Forelimb muscle (tissue), 1 donor: ENCODE results near the gene RRM2. TPM values are rescaled to one million over a fixed set of nuclear protein-coding genes. Genes with fewer than 3 reads are reported as not detected.
"Not testable (repeated sequence)": the region's sequence is repeated elsewhere in the genome, so short reads cannot be mapped to it uniquely, and the experiment has no call there.

Experiments used
- DNase-seq: peaks from one replicate; pipeline ENCODE4 v3.0.0-alpha.2; 2013; ENCODE audit warnings: low read depth
- polyA plus RNA-seq: library from polyadenylated mRNA; unstranded; fragments of 120-200 nt; gene quantifications from one replicate; pipeline ENCODE4 v1.2.1, GENCODE V29; 2013; ENCODE audit not compliant: insufficient read length

RRM2 gene
- polyA plus RNA-seq, 1 donor: 26.8 TPM

DNA sequence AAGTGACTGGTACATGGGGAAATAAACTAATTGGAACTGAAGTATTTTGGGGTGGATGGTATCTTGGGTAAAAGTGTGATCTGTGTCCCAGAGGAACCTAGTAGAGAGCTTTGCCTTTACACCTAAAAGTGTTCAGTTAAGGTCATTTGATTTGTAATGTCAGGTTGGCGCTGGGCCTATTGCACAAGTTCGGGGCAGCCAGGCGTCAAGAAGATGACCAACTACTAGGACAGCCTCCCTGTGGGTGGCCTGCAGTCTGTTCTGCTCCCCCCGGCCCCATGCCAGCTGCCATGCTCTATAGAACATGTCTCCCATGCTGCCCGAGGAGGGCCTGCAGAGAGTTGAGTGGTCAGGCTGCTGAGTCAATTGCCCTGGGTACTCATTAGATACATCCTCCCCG is 10.1 kb downstream of the RRM2 start:
- DNase-seq: no peak

GRCh38 chr2:10132996-10133647 is 10.6 kb downstream of the RRM2 start:
- DNase-seq: no peak

GRCh38 chr2:10135296-10136089 is 13.0 kb downstream of the RRM2 start:
- DNase-seq: no peak

GRCh38 chr2:10136101-10136934 is 13.8 kb downstream of the RRM2 start:
- no peak for DNase-seq

DNA sequence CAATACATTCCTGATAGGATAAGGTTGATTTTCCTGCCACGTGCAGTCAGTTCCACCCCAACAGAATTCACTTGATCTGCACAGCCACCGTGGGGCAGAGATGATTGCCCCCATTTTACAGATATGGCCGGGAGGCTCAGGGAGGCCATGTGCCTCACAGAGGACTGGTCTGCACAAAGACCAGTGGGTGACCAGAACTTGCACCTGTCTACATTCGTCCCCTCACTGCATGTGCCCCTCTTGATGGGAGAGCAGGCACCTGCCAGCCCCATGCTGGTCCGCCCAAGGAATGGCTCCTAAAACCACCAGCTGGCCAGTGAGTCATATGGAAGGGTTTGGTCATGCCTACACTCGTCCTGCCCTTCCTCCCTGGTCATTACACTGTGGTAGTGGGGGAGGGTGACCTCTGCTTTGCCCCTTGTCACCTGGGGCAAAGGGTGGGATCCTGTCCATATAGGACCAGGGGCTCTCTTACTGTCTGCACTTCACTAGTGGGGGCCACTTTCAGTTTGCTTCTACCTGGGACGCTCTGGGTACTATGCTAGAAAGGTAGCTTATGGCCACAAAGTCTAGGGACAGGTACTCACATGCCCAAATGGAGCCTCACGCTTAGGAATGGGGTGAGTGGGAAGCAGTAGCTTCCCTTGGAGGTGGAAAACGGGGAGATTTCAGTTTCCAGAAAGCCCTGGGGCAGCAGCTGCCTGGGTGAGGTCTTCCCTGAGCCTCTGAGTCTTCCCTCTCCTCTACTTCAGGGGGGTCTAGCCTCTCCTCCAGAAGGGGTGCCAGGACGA is 14.7 kb downstream of the RRM2 start:
- no peak for DNase-seq

DNA sequence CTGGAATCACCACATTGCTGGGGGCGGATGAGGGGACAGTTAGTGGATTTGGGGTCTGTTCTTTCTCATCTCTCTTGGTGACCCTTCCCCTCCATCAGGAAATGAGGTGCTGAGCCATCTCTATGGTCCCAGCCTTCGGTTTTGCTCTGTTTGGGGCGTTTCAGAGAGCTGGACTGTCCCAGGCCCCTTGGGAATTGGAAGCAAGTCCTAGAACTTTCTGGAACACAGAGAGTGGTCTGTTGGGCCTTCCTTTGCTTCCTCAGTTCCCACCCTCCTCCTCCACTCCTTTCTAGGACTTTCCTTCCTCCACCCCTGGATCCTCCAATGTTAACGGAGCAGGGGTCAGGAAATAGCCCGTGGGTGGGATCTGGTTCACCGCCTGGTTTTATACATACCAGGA is 17.0 kb downstream of the RRM2 start:
- no peak for DNase-seq

GRCh38 chr2:10140841-10141610 is 18.5 kb downstream of the RRM2 start:
- no peak for DNase-seq

DNA sequence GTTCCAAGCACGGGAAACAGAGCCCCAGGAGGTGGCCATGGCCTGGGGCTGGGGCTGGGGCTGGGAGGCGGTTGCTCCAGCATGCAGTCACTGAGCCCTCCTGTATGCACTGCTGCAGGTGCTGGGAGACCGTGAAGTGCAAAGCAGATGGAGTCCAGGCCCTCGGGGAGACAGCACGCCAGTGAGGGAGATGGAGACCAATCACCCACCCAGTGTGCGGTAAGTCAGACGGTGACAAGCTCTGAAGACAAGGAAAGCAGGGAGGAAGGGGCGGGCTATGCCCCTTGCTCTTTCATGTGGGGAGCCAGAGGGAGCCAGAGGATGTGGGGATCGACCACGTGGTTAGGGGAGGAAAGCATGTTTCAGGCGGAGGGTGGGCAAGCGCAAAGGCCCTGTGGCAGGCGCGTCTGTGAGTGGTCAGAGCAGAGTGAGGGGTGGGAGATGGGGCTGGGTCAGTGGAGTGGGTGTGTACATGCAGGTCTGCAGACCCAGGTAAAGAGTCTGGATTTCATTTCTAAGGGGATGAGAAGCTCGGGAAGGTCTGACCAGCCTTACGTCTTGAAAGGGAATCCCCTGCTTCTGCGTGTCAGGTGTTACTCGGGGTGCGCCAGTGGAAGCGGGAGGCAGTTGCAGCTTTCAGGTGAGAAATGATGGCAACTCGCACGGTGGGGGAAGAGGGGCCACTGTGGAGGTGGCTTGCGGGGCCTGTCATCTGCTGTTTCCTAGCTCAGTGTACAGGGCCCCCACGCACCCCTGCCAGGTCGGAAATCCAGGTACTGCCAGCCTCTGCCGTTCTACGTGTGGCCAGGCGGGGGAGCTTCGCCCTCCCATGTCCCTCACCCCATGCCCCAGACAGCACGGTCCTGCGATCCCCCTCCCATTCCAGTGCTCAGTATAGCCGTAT is 19.4 kb downstream of the RRM2 start:
- no peak for DNase-seq

DNA sequence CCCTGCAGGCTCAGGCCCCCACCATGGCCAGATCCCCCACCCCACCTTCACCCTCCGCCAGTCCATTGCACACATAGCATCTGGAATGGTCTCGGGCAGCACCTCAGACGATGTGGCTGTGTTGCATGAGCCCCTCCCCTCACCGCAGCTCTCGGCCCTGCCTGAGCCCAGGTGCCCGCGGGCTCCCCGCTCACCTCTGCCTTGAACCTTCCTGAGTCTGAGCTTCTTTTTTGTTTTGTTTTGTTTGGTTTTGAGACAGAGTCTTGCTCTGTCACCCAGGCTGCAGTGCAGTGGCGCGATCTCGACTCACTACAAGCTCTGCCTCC is 20.1 kb downstream of the RRM2 start:
- no peak for DNase-seq

DNA sequence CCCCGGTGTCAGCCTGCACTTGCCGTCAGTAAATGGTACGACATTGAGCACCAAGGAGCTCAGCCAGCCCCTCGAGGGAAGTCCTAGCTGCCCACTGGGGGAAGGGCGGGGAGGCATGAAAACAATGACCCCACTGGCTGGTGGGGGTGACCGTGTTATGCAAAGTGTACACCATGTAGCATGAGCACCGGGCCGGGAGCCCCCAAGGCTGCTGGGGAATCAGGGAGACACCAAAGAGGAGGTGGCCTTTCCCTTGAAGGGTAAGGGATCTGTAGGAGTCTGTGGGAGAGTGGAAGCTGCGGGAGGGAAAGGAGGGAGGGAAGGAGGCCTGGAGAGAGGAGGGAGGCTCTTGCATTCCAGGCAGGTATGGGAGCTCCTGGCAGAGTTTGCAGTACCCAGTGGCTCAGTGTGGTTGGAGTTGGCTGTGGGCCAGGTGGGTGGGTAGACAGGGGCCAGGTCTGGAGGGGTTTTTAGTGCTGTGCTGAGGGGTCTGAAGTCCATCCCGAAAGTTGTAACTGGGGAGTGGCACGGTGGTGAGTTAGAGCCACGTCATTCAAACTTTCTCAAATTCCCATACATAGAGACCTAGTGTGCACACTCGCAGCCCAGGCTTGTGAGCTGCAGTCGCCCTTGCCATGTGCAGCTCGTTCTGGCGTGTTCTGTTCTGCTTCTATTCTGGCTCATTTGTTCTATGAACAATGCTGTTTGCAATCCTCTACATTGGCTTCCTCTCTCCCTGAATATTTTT is 22.4 kb downstream of the RRM2 start:
- no peak for DNase-seq

DNA sequence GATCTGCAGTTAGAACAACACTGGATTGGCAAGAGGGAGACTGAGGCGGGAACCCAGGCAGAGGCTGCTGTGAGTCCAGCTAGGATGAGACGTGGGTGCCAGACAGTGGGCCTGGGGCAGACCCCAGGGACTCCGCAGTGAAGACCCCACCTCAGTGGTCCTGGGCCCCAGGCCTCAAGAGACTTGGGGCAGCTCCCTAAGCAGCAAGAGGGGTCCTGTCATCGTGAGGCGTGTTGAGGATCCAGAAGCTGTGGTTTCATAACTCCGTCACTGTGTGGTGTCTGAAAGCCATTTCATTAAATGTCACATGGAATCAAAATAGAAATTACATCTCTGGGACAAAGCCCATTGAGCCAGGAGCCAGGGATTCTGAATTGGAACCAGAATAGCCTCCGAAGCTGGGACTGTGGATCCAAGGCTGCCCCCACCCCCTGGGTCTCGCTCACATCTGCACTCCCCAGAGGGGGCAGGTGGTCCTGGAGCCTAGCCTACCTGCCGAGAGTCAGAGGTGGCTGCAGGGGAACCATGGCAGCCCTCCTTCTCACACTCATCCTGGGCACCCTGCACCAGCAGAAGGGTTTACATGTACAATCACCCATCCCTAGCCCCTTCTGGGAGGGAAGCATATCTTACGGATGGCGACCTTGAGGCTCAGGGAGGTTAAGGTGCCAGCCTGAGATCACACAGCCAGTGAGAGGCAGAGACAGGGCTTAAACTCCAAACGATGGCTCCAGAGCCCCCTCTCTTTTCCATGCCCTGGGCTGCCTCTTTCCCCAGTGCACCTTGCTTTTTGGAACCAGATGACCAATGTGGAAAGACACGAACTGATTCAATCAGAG is 23.2 kb downstream of the RRM2 start:
- no peak for DNase-seq

GRCh38 chr2:10146366-10147005 is 23.9 kb downstream of the RRM2 start:
- no peak for DNase-seq

GRCh38 chr2:10147050-10147660 is 24.6 kb downstream of the RRM2 start:
- DNase-seq: not testable (repeated sequence)

- DNase-seq: no peak
Observed at GRCh38 chr2:10148268-10148667, 25.7 kb downstream of the RRM2 start.

DNA sequence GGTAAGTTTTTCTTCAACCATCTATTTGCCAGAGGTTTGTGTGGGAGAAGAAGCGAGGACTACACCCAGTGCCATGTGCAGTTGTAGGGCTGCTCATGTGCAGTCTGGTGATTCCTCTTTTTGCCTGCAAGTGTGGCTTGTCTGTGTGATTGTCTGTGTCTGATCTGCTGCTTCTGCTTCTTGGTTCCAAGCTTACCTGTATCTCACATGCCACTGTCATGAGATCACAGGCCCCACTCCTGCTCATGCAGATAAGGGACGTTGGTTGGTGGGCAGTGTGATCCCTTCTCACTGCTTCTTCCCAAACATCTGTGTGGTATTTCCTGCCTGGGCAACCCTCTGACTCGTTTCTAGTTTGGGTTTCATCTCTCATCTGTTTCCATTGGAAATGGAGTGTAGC is 27.1 kb downstream of the RRM2 start:
- no peak for DNase-seq

- no peak for DNase-seq
Observed at GRCh38 chr2:10150436-10150835, 27.9 kb downstream of the RRM2 start.

- DNase-seq: no peak
Observed at GRCh38 chr2:10151462-10151861, 28.9 kb downstream of the RRM2 start.
